GM12891 (cell line): Measurements from ENCODE around the gene DPH6.
"Not testable (repeated sequence)": the region's sequence is repeated elsewhere in the genome, so short reads cannot be mapped to it uniquely, and the experiment has no call there.

ENCODE experiments used
- DNase-seq: peaks from one replicate; pipeline ENCODE4 v3.0.0; 2011; ENCODE audit warnings: low spot score; ENCODE audit not compliant: insufficient read length
- FAIRE-seq: peaks from 2 replicates; lab custom pipeline; 2011; peaks lifted over from hg19 to GRCh38; lab: Jason Lieb, UNC
- PAX5 ChIP-seq: IDR thresholded peaks from 2 replicates; pipeline ENCODE4 v1.6.1; 2011; ENCODE audit warnings: low read length, moderate library complexity, mild to moderate bottlenecking; ENCODE audit not compliant: insufficient read depth, severe bottlenecking
- POLR2A ChIP-seq: IDR thresholded peaks from 2 replicates; pipeline ENCODE4 v1.6.1; 2011; ENCODE audit warnings: low read depth, low read length, control low read depth
- POLR2AphosphoS5 ChIP-seq: IDR thresholded peaks from 2 replicates; pipeline ENCODE4 v1.6.1; 2011; ENCODE audit warnings: low read depth, low read length, control low read depth
- POU2F2 ChIP-seq: IDR thresholded peaks from 2 replicates; pipeline ENCODE4 v1.6.1; 2011; ENCODE audit warnings: low read depth, mild to moderate bottlenecking, control low read depth, low read length, moderate library complexity
- SPI1 ChIP-seq: IDR thresholded peaks from 2 replicates; pipeline ENCODE4 v1.6.1; 2011; ENCODE audit warnings: low read depth, low read length, control low read depth
- TAF1 ChIP-seq: IDR thresholded peaks from 2 replicates; pipeline ENCODE4 v1.6.1; 2011; ENCODE audit warnings: low read depth, low read length, control low read depth

Gene DPH6

GRCh38 chr15:35445891-35446290, 100.1 kb downstream of the DPH6 start:
- FAIRE-seq: no peak
- TF ChIP-seq POLR2AphosphoS5 (no peak), PAX5 (no peak), TAF1 (no peak), POU2F2 (no peak), SPI1 (no peak), POLR2A (no peak)
- DNase-seq: no peak

GRCh38 chr15:35444557-35445204, 101.3 kb downstream of the DPH6 start:
- DNase-seq (no peak), FAIRE-seq (peak; percentile 31)
- TF ChIP-seq POLR2A (no peak), POU2F2 (no peak), TAF1 (no peak), PAX5 (no peak), POLR2AphosphoS5 (no peak), SPI1 (no peak)

GRCh38 chr15:35443376-35443775, 102.6 kb downstream of the DPH6 start:
- TF ChIP-seq POLR2AphosphoS5 (no peak), POU2F2 (no peak), TAF1 (no peak), POLR2A (no peak), SPI1 (no peak), PAX5 (no peak)
- DNase-seq: no peak
- no peak for FAIRE-seq

- DNase-seq (no peak), FAIRE-seq (no peak)
- TF ChIP-seq POLR2AphosphoS5: no peak
- no peak for TF ChIP-seq SPI1
- no peak for TF ChIP-seq TAF1
- TF ChIP-seq POU2F2: no peak
- TF ChIP-seq PAX5: no peak
- no peak for TF ChIP-seq POLR2A
Measured at GRCh38 chr15:35442742-35443141, 103.2 kb downstream of the DPH6 start.

DNA sequence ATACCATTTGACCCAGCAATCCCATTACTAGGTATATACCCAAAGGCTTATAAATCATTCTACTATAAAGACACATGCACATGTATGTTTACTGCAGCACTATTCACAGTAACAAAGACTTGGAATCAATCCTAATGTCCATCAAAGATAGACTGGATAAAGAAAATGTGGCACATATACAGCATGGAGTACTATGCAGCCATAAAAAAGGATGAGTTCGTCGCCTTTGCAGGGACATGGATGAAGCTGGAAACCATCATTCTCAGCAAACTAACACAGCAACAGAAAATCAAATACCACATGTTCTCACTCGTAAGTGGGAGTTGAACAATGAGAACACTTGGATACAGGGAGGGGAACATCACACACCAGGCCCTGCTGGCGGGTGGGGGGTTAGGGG, 104.7 kb downstream of the DPH6 start:
- not testable (repeated sequence) for DNase-seq, FAIRE-seq

- DNase-seq (no peak), FAIRE-seq (no peak)
- TF ChIP-seq POLR2AphosphoS5 (no peak), PAX5 (no peak), SPI1 (no peak), POLR2A (no peak), TAF1 (no peak), POU2F2 (no peak)
Measured at GRCh38 chr15:35440265-35440664, 105.7 kb downstream of the DPH6 start.

DNA sequence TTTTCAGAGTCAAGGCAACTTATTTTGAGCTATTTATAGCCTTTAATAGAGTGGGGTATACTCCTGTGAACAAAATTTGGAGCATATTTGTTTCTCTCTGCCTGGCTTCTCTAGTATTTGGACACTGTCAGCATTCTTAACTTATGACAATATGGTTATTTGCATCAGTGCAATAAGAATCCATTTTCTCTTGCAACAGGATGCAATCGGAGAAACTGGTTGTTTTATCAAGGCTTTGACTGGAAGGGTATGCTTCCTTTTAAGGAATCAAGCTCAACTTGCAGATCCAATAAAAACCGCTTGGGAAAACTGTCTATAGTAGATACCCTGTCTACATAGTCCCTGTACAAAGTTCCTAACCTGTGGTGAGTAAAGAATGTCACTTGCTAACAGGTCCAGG, 106.7 kb downstream of the DPH6 start:
- TF ChIP-seq POU2F2 (no peak), POLR2AphosphoS5 (no peak), TAF1 (no peak), POLR2A (no peak), PAX5 (no peak), SPI1 (no peak)
- no peak for DNase-seq
- FAIRE-seq: no peak

DNA sequence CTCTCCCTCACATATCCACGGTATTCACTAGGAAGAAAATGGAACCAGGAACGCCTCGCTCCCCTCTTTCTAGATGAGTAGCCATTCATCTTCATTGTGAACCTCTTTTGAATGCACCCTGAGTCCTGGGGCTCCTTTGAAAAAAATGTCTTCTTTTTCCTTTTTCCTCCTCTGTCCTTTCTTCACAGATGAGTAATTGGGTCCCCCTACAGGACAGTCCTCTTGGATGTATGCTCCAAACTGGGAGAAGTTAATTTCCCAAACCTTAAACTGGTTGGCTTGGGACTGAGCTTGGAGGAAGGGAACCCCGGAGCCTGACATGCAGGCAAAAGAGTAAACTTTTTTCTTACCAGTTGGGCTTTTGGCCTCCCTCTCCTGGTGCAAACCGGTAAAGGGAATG, 108.8 kb downstream of the DPH6 start:
- no peak for FAIRE-seq
- DNase-seq: no peak
- TF ChIP-seq SPI1: no peak
- TF ChIP-seq POLR2A: no peak
- TF ChIP-seq TAF1: no peak

DNA sequence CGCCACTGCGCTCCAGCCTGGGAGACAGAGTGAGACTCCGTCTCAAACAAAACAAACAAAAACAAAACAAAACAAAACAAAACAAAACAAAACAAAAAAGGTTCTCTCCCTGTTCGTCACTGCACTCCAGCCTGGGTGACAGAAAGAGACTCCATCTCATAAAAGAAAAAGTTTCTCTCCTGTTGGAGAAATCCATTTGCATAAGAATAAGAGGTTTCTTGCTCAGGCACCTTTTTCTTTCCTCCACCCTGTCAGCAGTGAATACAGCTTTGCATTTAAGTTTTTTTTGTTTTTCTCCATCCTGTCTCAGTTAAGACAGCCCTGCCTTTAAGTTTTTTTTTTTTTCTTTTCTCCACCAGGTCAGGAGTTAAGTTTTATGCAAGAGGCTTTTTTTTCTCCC, 109.5 kb downstream of the DPH6 start:
- DNase-seq (no peak), FAIRE-seq (no peak)
- no peak for TF ChIP-seq TAF1
- TF ChIP-seq SPI1: no peak

DNA sequence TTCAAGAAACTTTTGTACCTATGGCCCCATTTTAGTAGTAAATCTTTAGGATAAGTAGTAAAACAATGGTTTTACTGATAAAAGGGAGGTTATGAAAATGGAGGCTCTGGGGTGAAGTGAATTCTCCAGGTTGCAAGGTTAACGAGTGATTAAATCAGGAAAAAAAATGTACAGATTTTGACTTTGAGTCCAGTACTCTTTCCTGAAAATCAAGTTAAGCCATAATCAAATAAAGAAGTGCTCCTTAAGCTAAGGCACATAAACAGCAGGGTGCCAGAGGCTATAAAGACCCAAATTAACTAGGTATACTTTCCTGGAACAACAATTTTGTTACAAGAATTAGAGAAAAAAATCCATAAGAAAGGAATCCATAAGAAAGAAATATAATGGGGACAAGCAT, 114.7 kb downstream of the DPH6 start:
- FAIRE-seq (no peak), DNase-seq (no peak)

GRCh38 chr15:35430301-35430700, 115.7 kb downstream of the DPH6 start:
- no peak for FAIRE-seq

More for the DNA sequence above, 114.7 kb downstream of the DPH6 start:
- TF ChIP-seq POLR2A (no peak), TAF1 (no peak), POLR2AphosphoS5 (no peak), SPI1 (no peak), PAX5 (no peak), POU2F2 (no peak)

More at GRCh38 chr15:35430301-35430700, 115.7 kb downstream of the DPH6 start:
- DNase-seq: no peak
- no peak for TF ChIP-seq SPI1
- no peak for TF ChIP-seq POU2F2
- TF ChIP-seq TAF1: no peak
- no peak for TF ChIP-seq PAX5
- no peak for TF ChIP-seq POLR2AphosphoS5
- no peak for TF ChIP-seq POLR2A
